A549 (cell line): ENCODE measurements around the gene PPTC7. TPM values are rescaled to one million over a fixed set of nuclear protein-coding genes. Genes with fewer than 3 reads are reported as not detected.
A peak's percentile ranks its signal among the peaks of the same experiment; 100 is the strongest.

ENCODE experiments used
- ATAC-seq, 2 experiments: fragments of 200-7000 bp in 1 of 2; fragments of >200 bp in 1 of 2; cut with Nextera tagmentation in 1 of 2; cut with Tn5 transposase in 1 of 2; 3 replicates each; pipeline versions ENCODE4 v1.8.0 to v1.9.1; 2018 to 2020; ENCODE audit warnings: mild to moderate bottlenecking in 1 of 2, moderate library complexity in 1 of 2
- CTCF ChIA-PET: fragments of 300-600 bp; sonication (Branson Sonifier 250); formaldehyde crosslinking; extraction: SDS; loops from one replicate; lab custom pipeline; 2021; ENCODE audit warnings: antibody characterized with exemption, inconsistent platforms; lab: Yijun Ruan, JAX
- POLR2A ChIA-PET: fragments of 350-600 bp; formaldehyde crosslinking; extraction: SDS; loops from one replicate; lab custom pipeline; 2021; ENCODE audit warnings: antibody characterized with exemption, inconsistent platforms; lab: Yijun Ruan, JAX
- DNase-seq, 2 experiments: peaks; one replicate each; pipeline versions ENCODE4 v3.0.0 to v3.0.0-alpha.2; 2011 to 2016; ENCODE audit warnings: low read depth in 1 of 2, low spot score in 1 of 2
- FAIRE-seq: peaks from 2 replicates; lab custom pipeline; 2011; peaks lifted over from hg19 to GRCh38; lab: Jason Lieb, UNC
- H3K27ac ChIP-seq, 2 experiments: fragments of >200 bp; sonication (Bioruptor Twin); formaldehyde crosslinking; 3 replicates each; pipeline ENCODE4 v1.5.1; 2016 to 2017
- H3K4me1 ChIP-seq: fragments of >200 bp; sonication (Bioruptor Twin); formaldehyde crosslinking; 3 replicates; pipeline ENCODE4 v1.6.1; 2016
- H3K4me2 ChIP-seq: fragments of >200 bp; sonication (Bioruptor Twin); formaldehyde crosslinking; 3 replicates; pipeline ENCODE4 v1.6.1; 2016
- H3K4me3 ChIP-seq: fragments of >200 bp; sonication (Bioruptor Twin); formaldehyde crosslinking; 3 replicates; pipeline ENCODE4 v1.5.1; 2016
- H3K9me3 ChIP-seq: fragments of >200 bp; sonication (Bioruptor Twin); formaldehyde crosslinking; 3 replicates; pipeline ENCODE4 v1.6.1; 2016
- ATOH8 ChIP-seq: fragments of 250-450 bp; sonication (Bioruptor Pico); IDR thresholded peaks from 2 replicates; pipeline ENCODE4 v1.5.0; 2020; ENCODE audit warnings: low read depth, mild to moderate bottlenecking, moderate library complexity
- CBX8 ChIP-seq: fragments of 200-600 bp; sonication (generic); IDR thresholded peaks from 2 replicates; pipeline ENCODE4 v1.6.1; 2016
- CEBPB ChIP-seq, 2 experiments: fragments of >200 bp in 1 of 2; sonication (Bioruptor Twin) in 1 of 2; formaldehyde crosslinking in 1 of 2; IDR thresholded peaks; 2 replicates each; pipeline ENCODE4 v1.6.1; 2012 to 2016
- E2F6 ChIP-seq: IDR thresholded peaks from 2 replicates; pipeline ENCODE4 v1.6.1; 2012; ENCODE audit warnings: low read depth, borderline replicate concordance
- EHF ChIP-seq: fragments of 250-450 bp; sonication (Bioruptor Pico); IDR thresholded peaks from 2 replicates; pipeline ENCODE4 v1.5.0; 2020; ENCODE audit warnings: mild to moderate bottlenecking
- EP300 ChIP-seq, 2 experiments: fragments of >200 bp; sonication (Bioruptor Twin); formaldehyde crosslinking; IDR thresholded peaks; 2 replicates in 1 of 2; 3 replicates in 1 of 2; pipeline ENCODE4 v1.6.1; 2016 to 2017
- ESRRA ChIP-seq: fragments of 150-350 bp; IDR thresholded peaks from 2 replicates; pipeline ENCODE4 v1.6.1; 2014; ENCODE audit warnings: mild to moderate bottlenecking, low read length, borderline replicate concordance
- HES2 ChIP-seq: fragments of >200 bp; sonication (Bioruptor Twin); formaldehyde crosslinking; IDR thresholded peaks from 2 replicates; pipeline ENCODE4 v1.6.1; 2016
- HMGXB4 ChIP-seq: fragments of 250-450 bp; sonication (Bioruptor Pico); IDR thresholded peaks from 2 replicates; pipeline ENCODE4 v1.5.0; 2021; ENCODE audit warnings: mild to moderate bottlenecking, moderate library complexity, borderline replicate concordance
- HOXA7 ChIP-seq: fragments of 250-450 bp; sonication (Bioruptor Pico); IDR thresholded peaks from 2 replicates; pipeline ENCODE4 v1.5.0; 2020; ENCODE audit warnings: mild to moderate bottlenecking, moderate library complexity
- JUNB ChIP-seq: fragments of >200 bp; sonication (Bioruptor Twin); formaldehyde crosslinking; IDR thresholded peaks from 2 replicates; pipeline ENCODE4 v1.6.1; 2016
- KDM1A ChIP-seq: fragments of 200-600 bp; sonication (generic); IDR thresholded peaks from 2 replicates; pipeline ENCODE4 v1.6.1; 2016; ENCODE audit warnings: low read depth, mild to moderate bottlenecking
- MAFK ChIP-seq: fragments of 450-650 bp; IDR thresholded peaks from 2 replicates; pipeline ENCODE4 v1.6.1; 2014; ENCODE audit not compliant: partially characterized antibody
- MAX ChIP-seq: IDR thresholded peaks from 2 replicates; pipeline ENCODE4 v1.6.1; 2012
- NPAS2 ChIP-seq: fragments of 250-450 bp; sonication (Bioruptor Pico); IDR thresholded peaks from 2 replicates; pipeline ENCODE4 v1.8.0; 2022; ENCODE audit warnings: mild to moderate bottlenecking, moderate library complexity, borderline replicate concordance
- PHF8 ChIP-seq: fragments of 200-600 bp; sonication (generic); IDR thresholded peaks from 2 replicates; pipeline ENCODE4 v1.6.1; 2016; ENCODE audit warnings: low read depth, mild to moderate bottlenecking, antibody characterized with exemption, moderate library complexity, borderline replicate concordance
- POLR2A ChIP-seq: IDR thresholded peaks from 2 replicates; pipeline ENCODE4 v1.6.1; 2012; ENCODE audit warnings: mild to moderate bottlenecking, low read length
- RAD21 ChIP-seq, 2 experiments: fragments of >200 bp in 1 of 2; sonication (Bioruptor Twin) in 1 of 2; formaldehyde crosslinking in 1 of 2; IDR thresholded peaks in 1 of 2; conservative IDR thresholded peaks in 1 of 2; 2 replicates in 1 of 2; 3 replicates in 1 of 2; pipeline ENCODE4 v1.6.1; 2012 to 2018; ENCODE audit warnings: inconsistent platforms in 1 of 2
- RARB ChIP-seq: fragments of 250-450 bp; sonication (Bioruptor Pico); IDR thresholded peaks from 2 replicates; pipeline ENCODE4 v1.8.0; 2021; ENCODE audit warnings: mild to moderate bottlenecking, moderate library complexity
- SREBF2 ChIP-seq: fragments of 450-650 bp; IDR thresholded peaks from 2 replicates; pipeline ENCODE4 v1.6.1; 2014; ENCODE audit warnings: mild to moderate bottlenecking, moderate library complexity
- TFCP2L1 ChIP-seq: fragments of 250-450 bp; sonication (Bioruptor Pico); IDR thresholded peaks from 2 replicates; pipeline ENCODE4 v1.5.0; 2021; ENCODE audit warnings: mild to moderate bottlenecking
- TP53 ChIP-seq: fragments of 250-450 bp; sonication (Bioruptor Pico); IDR thresholded peaks from 2 replicates; pipeline ENCODE4 v1.5.0; 2021; ENCODE audit warnings: mild to moderate bottlenecking, moderate library complexity
- ZFP36 ChIP-seq: fragments of 450-650 bp; IDR thresholded peaks from 2 replicates; pipeline ENCODE4 v1.6.1; 2014; ENCODE audit warnings: borderline replicate concordance; ENCODE audit not compliant: partially characterized antibody
- ZSCAN20 ChIP-seq: fragments of 250-450 bp; sonication (Bioruptor Pico); IDR thresholded peaks from 2 replicates; pipeline ENCODE4 v1.8.0; 2022; ENCODE audit warnings: mild to moderate bottlenecking, moderate library complexity
- WGBS: methylation state at CpG from one replicate; pipeline ENCODE4 v1.1.6; 2017; ENCODE audit errors: missing lambda C conversion rate; 5-methylcytosine and 5-hydroxymethylcytosine counted together
- polyA plus RNA-seq, 4 experiments: library from polyadenylated mRNA; depleted of rRNA in 3 of 4; stranded (reverse); fragments of >200 nt; fragmentation: RNase III in 1 of 4; extraction: RNeasy Plus Mini Kit Qiagen cat#74134 plus additional on column Dnase treatment in 1 of 4; gene quantifications; 2 replicates in 3 of 4; 3 replicates in 1 of 4; pipeline ENCODE4 v1.2.3, GENCODE V29; 2011 to 2017

The PPTC7 gene
- polyA plus RNA-seq, 2 of the 4 experiments (the other 2 are of a cell fraction) = 15.1 to 30.3 TPM

- WGBS = 2% methylated on average over 46 of the region's 104 CpGs
- POLR2A ChIA-PET = no interaction called here
- CTCF ChIA-PET = interaction anchor here (1.1 to 2.2 kb wide), 2 partner anchors 31 to 114 kb away, joined by 3 to 5 read pairs; partner anchors contain the start of gene FAM216A
Measured at GRCh38 chr12:110582276-110583136, 612 bp downstream of the PPTC7 start.

GRCh38 chr12:110581931-110582275 is 1.2 kb downstream of the PPTC7 start:
- DNase-seq = no peak
- no peak for TF ChIP-seq RAD21 (conservative IDR thresholded peaks at IDR 0.05 in 1 of 2, IDR thresholded peaks at IDR 0.05 in 1 of 2)
- TF ChIP-seq EHF (CRISPR knock-in tag) = no peak
- TF ChIP-seq SREBF2 = no peak
- no peak for TF ChIP-seq PHF8
- TF ChIP-seq HES2 = no peak
- TF ChIP-seq JUNB = no peak
- POLR2A ChIA-PET = no interaction called here
- WGBS = 8% methylated on average over 8 of the region's 8 CpGs
- H3K4me2 ChIP-seq = peak overlapping the region; percentile 82
- CTCF ChIA-PET = interaction anchor here (1.1 to 2.2 kb wide), 3 partner anchors 20 to 113 kb away, joined by 3 to 8 read pairs (median 5); partner anchors contain the start of gene FAM216A
- peak overlapping the region; percentile 93 for H3K4me3 ChIP-seq
- H3K9me3 ChIP-seq = no peaks in the 10 kb centered on the region
- peak overlapping the region; percentile 91 to 96 for H3K27ac ChIP-seq
- ATAC-seq = peak; percentile 2 to 16; a peak in 3 of 6 replicates
- FAIRE-seq = no peak
- peaks cover 40% of the 10 kb centered on the region for H3K4me1 ChIP-seq

More at GRCh38 chr12:110582276-110583136, 612 bp downstream of the PPTC7 start:
- ATAC-seq (peak; percentile 50 to 67), FAIRE-seq (no peak), DNase-seq (peak in 1 of 2 experiments; percentile 55)
- Histone ChIP-seq H3K27ac (peak overlapping the region; percentile 91 to 96), H3K4me3 (peak overlapping the region; percentile 93), H3K4me2 (peak overlapping the region; percentile 82), H3K4me1 (peaks cover 34% of the 10 kb centered on the region), H3K9me3 (no peaks in the 10 kb centered on the region)
- no peak for TF ChIP-seq HES2
- TF ChIP-seq MAX = peak; percentile 50
- no peak for TF ChIP-seq MAFK
- TF ChIP-seq CEBPB (IDR thresholded peaks at IDR 0.05) = no peak
- peak; percentile 2 for TF ChIP-seq ZFP36
- TF ChIP-seq SREBF2 = no peak
- no peak for TF ChIP-seq TFCP2L1
- TF ChIP-seq NPAS2 (CRISPR knock-in tag) = no peak
- TF ChIP-seq ATOH8 (CRISPR knock-in tag) = no peak
- TF ChIP-seq PHF8 = peak; percentile 34; the same call in 1 of the 2 replicates
- TF ChIP-seq E2F6 = 0 out of 2 replicates have a peak, but pooled peaks have one; percentile 24
- no peak for TF ChIP-seq POLR2A
- no peak for TF ChIP-seq HMGXB4 (CRISPR knock-in tag)
- TF ChIP-seq CBX8 = no peak
- no peak for TF ChIP-seq EP300 (IDR thresholded peaks at IDR 0.05)
- no peak for TF ChIP-seq RARB (CRISPR knock-in tag)
- no peak for TF ChIP-seq HOXA7
- TF ChIP-seq KDM1A = no peak
- TF ChIP-seq ZSCAN20 (CRISPR knock-in tag) = no peak
- TF ChIP-seq ESRRA = peak; percentile 81
- no peak for TF ChIP-seq TP53 (CRISPR knock-in tag)
